ENCODE results near the gene HCFC1R1. TPM values are rescaled to one million over a fixed set of nuclear protein-coding genes. Genes with fewer than 3 reads are reported as not detected.
"Not testable (repeated sequence)": the region's sequence is repeated elsewhere in the genome, so short reads cannot be mapped to it uniquely, and the experiment has no call there.

The HCFC1R1 gene
- total RNA-seq, 1 donor from 2014 or later = 48.5 TPM

GRCh38 chr16:3057181-3058138 lies 33.7 kb upstream of the HCFC1R1 start:
- Histone ChIP-seq H3K36me3 (no peaks in the 10 kb centered on the region), H3K4me1 (peaks cover 32% of the 10 kb centered on the region), H3K27me3 (ENCODE audit: low read depth) (no peaks in the 10 kb centered on the region), H3K9me3 (replicated peaks) (no peaks in the 10 kb centered on the region), H3K4me3 (peak overlapping the region; percentile 98), H3K27ac (replicated peaks) (no peak overlapping the region)
- no peak for DNase-seq
- intact Hi-C loops (cut with micrococcal nuclease) = loop anchor here (10.0 kb wide), 1 partner anchor 67 kb away; no protein-coding TSS in a partner anchor
- TF ChIP-seq CTCF (IDR thresholded peaks at IDR 0.05; ENCODE audit: borderline replicate concordance) = no peak

- TF ChIP-seq CTCF (IDR thresholded peaks at IDR 0.05; ENCODE audit: borderline replicate concordance) = no peak
- H3K27me3 ChIP-seq (ENCODE audit: low read depth) = no peaks in the 10 kb centered on the region
- no peak for DNase-seq
- H3K27ac ChIP-seq (replicated peaks) = no peak overlapping the region
- no peaks in the 10 kb centered on the region for H3K36me3 ChIP-seq
- H3K4me3 ChIP-seq = no peak overlapping the region
- H3K4me1 ChIP-seq = peaks cover 32% of the 10 kb centered on the region
- H3K9me3 ChIP-seq (replicated peaks) = no peaks in the 10 kb centered on the region
- intact Hi-C loops (cut with micrococcal nuclease) = loop anchor here (10.0 kb wide), 1 partner anchor 68 kb away; no protein-coding TSS in a partner anchor
Observed at GRCh38 chr16:3056336-3057180, 32.8 kb upstream of the HCFC1R1 start.

GRCh38 chr16:3055734-3056115 lies 32.0 kb upstream of the HCFC1R1 start:
- not testable (repeated sequence) for H3K27me3 ChIP-seq (ENCODE audit: low read depth); H3K27ac ChIP-seq (replicated peaks); H3K4me3 ChIP-seq; H3K36me3 ChIP-seq; DNase-seq; H3K9me3 ChIP-seq (replicated peaks)
- intact Hi-C loops (cut with micrococcal nuclease) = loop anchor here (10.0 kb wide), 1 partner anchor 69 kb away; no protein-coding TSS in a partner anchor
- peaks cover 30% of the 10 kb centered on the region for H3K4me1 ChIP-seq

GRCh38 chr16:3054965-3055733 lies 31.4 kb upstream of the HCFC1R1 start:
- Histone ChIP-seq H3K27me3 (ENCODE audit: low read depth) (peaks cover 6% of the 10 kb centered on the region), H3K4me3 (no peak overlapping the region), H3K4me1 (peaks cover 24% of the 10 kb centered on the region), H3K27ac (replicated peaks) (no peak overlapping the region), H3K9me3 (replicated peaks) (no peaks in the 10 kb centered on the region), H3K36me3 (no peaks in the 10 kb centered on the region)
- DNase-seq = no peak
- no peak for TF ChIP-seq CTCF (IDR thresholded peaks at IDR 0.05; ENCODE audit: borderline replicate concordance)
- intact Hi-C loops (cut with micrococcal nuclease) = loop anchor here (10.0 kb wide), 1 partner anchor 70 kb away; no protein-coding TSS in a partner anchor

- H3K9me3 ChIP-seq (replicated peaks); H3K36me3 ChIP-seq; H3K4me3 ChIP-seq; H3K27ac ChIP-seq (replicated peaks); DNase-seq; H3K4me1 ChIP-seq: not testable (repeated sequence)
- intact Hi-C loops (cut with micrococcal nuclease) = loop anchor here (10.0 kb wide), 1 partner anchor 71 kb away; no protein-coding TSS in a partner anchor
- H3K27me3 ChIP-seq (ENCODE audit: low read depth) = peaks cover 24% of the 10 kb centered on the region
Observed at GRCh38 chr16:3053330-3053710, 29.6 kb upstream of the HCFC1R1 start.

GRCh38 chr16:3052571-3053329 lies 29.0 kb upstream of the HCFC1R1 start:
- intact Hi-C loops (cut with micrococcal nuclease) = loop anchor here (10.0 kb wide), 1 partner anchor 72 kb away; no protein-coding TSS in a partner anchor
- DNase-seq, H3K4me3 ChIP-seq: not testable (repeated sequence)

More at GRCh38 chr16:3052571-3053329, 29.0 kb upstream of the HCFC1R1 start:
- H3K27ac ChIP-seq (replicated peaks); H3K36me3 ChIP-seq; H3K4me1 ChIP-seq; H3K9me3 ChIP-seq (replicated peaks): not testable (repeated sequence)
- peaks cover 30% of the 10 kb centered on the region for H3K27me3 ChIP-seq (ENCODE audit: low read depth)

All from left ventricle myocardium inferior (tissue), 1 donor.